Mammary epithelial cell (primary cell): Measurements from ENCODE around the gene TUBB1.

ENCODE experiments used
- EZH2 ChIP-seq: IDR thresholded peaks from 2 replicates; pipeline ENCODE4 v1.6.1; 2012; ENCODE audit warnings: low read length, inconsistent platforms, borderline replicate concordance
- TF ChIP-seq, protein P1 (sequence below), 2 donors: IDR thresholded peaks in 1 of 2; conservative IDR thresholded peaks in 1 of 2; 2 replicates each; pipeline ENCODE4 v1.5.1; 2011 to 2012; ENCODE audit warnings: inconsistent platforms in 2 of 2, low read length in 2 of 2, mild to moderate bottlenecking in 2 of 2, control low read depth in 1 of 2, low read depth in 1 of 2; ENCODE audit not compliant: insufficient read depth in 1 of 2; ENCODE audit errors: extremely low read depth in 1 of 2

DNA sequence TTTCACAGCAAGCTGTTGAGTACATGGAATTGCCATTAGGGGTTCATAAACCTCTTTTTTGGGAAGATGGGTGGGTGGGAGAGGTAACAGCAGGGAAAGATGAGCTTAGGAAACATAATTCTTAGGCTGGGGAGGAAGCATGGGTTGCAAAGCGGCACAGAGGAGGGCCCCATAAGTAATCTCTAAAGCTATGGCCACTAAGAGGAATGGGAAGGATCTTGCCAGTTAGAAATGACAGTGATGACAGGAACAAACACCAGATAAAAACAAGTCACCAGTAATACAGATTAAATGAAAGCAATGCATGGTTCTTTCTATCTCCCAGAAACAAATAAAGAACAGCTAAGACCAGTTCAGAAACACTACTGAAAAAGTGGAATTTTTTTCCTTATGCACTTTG, 54.4 kb downstream of the TUBB1 start:
- TF ChIP-seq, protein P1, sequence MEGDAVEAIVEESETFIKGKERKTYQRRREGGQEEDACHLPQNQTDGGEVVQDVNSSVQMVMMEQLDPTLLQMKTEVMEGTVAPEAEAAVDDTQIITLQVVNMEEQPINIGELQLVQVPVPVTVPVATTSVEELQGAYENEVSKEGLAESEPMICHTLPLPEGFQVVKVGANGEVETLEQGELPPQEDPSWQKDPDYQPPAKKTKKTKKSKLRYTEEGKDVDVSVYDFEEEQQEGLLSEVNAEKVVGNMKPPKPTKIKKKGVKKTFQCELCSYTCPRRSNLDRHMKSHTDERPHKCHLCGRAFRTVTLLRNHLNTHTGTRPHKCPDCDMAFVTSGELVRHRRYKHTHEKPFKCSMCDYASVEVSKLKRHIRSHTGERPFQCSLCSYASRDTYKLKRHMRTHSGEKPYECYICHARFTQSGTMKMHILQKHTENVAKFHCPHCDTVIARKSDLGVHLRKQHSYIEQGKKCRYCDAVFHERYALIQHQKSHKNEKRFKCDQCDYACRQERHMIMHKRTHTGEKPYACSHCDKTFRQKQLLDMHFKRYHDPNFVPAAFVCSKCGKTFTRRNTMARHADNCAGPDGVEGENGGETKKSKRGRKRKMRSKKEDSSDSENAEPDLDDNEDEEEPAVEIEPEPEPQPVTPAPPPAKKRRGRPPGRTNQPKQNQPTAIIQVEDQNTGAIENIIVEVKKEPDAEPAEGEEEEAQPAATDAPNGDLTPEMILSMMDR (conservative IDR thresholded peaks at IDR 0.05 in 1 of 2, IDR thresholded peaks at IDR 0.05 in 1 of 2; ENCODE audit: extremely low read depth in 1 of 2, insufficient read depth in 1 of 2, low read depth in 1 of 2, low read length in 2 of 2) = no peak
- no peak for TF ChIP-seq EZH2
